ENCODE results near the gene ITCH. TPM values are rescaled to one million over a fixed set of nuclear protein-coding genes. Genes with fewer than 3 reads are reported as not detected.
A peak's percentile ranks its signal among the peaks of the same experiment; 100 is the strongest.

Gene ITCH
- total and polyA plus RNA-seq, 2 of the 8 experiments (the other 6 are each of a cell fraction or from before 2014, with no cell fraction given) = 3.9 to 45.2 TPM

- Histone ChIP-seq H3K4me1 (replicated peaks in 1 of 4; ENCODE audit: control insufficient read depth in 3 of 4, insufficient read depth in 4 of 4, low read length in 3 of 4) (peaks cover 0 to 2% (median 0%) of the 10 kb centered on the region in 4 experiments; a peak in 1 of 7 replicates), H3K56ac (replicated peaks; ENCODE audit: insufficient read length, low read depth, low read length) (no peak within 1 kb of the TSS), H3K4me3 (ENCODE audit: extremely low read depth in 1 of 4, insufficient read depth in 2 of 4, low read depth in 3 of 4, low read length in 4 of 4) (peak within 1 kb of the TSS; percentile 51 to 80 (median 56)), H4K91ac (replicated peaks; ENCODE audit: insufficient read length, low read length) (no peak within 1 kb of the TSS), H3K23ac (ENCODE audit: insufficient read length) (no peak within 1 kb of the TSS), H3K79me2 (ENCODE audit: control insufficient read depth in 1 of 2, insufficient read depth in 2 of 2, low read length in 2 of 2) (no peaks in the 10 kb centered on the region), H3K18ac (ENCODE audit: extremely low read depth, low read length) (no peak within 1 kb of the TSS), H2AK5ac (ENCODE audit: low read depth, low read length) (no peak within 1 kb of the TSS), H4K8ac (ENCODE audit: extremely low read depth, insufficient read depth, low read length) (peak within 1 kb of the TSS; percentile 93), H3K9ac (replicated peaks in 1 of 4; ENCODE audit: extremely low read depth in 1 of 4, low read depth in 3 of 4, low read length in 3 of 4) (peak within 1 kb of the TSS; percentile 42 to 82 (median 45)), H3K23me2 (ENCODE audit: low read depth, low read length) (peaks cover 3% of the 10 kb centered on the region; the same call in 1 of the 2 replicates), H2AFZ (ENCODE audit: low read length) (peak within 1 kb of the TSS; percentile 84), H2BK15ac (ENCODE audit: low read length) (no peak within 1 kb of the TSS), H2BK120ac (replicated peaks; ENCODE audit: low read depth, low read length) (no peak within 1 kb of the TSS), H3K27ac (ENCODE audit: low read depth, low read length) (peak within 1 kb of the TSS; percentile 50; the same call in 1 of the 2 replicates), H3K9me3 (ENCODE audit: insufficient read depth in 2 of 2, low read depth in 1 of 2, low read length in 1 of 2) (no peaks in the 10 kb centered on the region), H4K5ac (ENCODE audit: insufficient read length, low read depth, low read length) (peak within 1 kb of the TSS; percentile 47), H2BK20ac (ENCODE audit: low read length) (no peak within 1 kb of the TSS), H4K20me1 (replicated peaks in 1 of 2; ENCODE audit: control insufficient read depth in 1 of 2, insufficient read depth in 2 of 2, low read length in 2 of 2) (peaks cover 0 to 5% of the 10 kb centered on the region in 2 experiments), H2BK12ac (ENCODE audit: low read depth, low read length) (no peak within 1 kb of the TSS), H3K27me3 (replicated peaks in 1 of 4; ENCODE audit: control insufficient read depth in 3 of 4, extremely low read depth in 1 of 4, insufficient read depth in 3 of 4, low read length in 3 of 4) (peaks cover 0 to 2% (median 0%) of the 10 kb centered on the region in 4 experiments; a peak in 1 of 7 replicates), H3K4me2 (ENCODE audit: insufficient read depth in 1 of 2, low read depth in 2 of 2, low read length in 2 of 2) (peak within 1 kb of the TSS; percentile 56 to 67), H2BK5ac (ENCODE audit: low read depth, low read length) (0 out of 2 replicates have a peak within 1 kb of the TSS, but pooled peaks have one; percentile 10), H3K36me3 (ENCODE audit: control insufficient read depth in 2 of 4, insufficient read depth in 4 of 4, low read length in 3 of 4) (no peaks in the 10 kb centered on the region), H3K4ac (replicated peaks; ENCODE audit: insufficient read length, low read depth, low read length) (no peak within 1 kb of the TSS), H3K79me1 (ENCODE audit: low read depth, low read length) (no peaks in the 10 kb centered on the region; the same call in 1 of the 2 replicates), H3K14ac (ENCODE audit: insufficient read length) (no peak within 1 kb of the TSS)
- ChIA-PET CTCF (ENCODE audit: partially characterized antibody) (interaction anchor here (0.6 to 6.2 kb wide), 9 partner anchors 13 to 368 kb away, joined by 3 to 48 read pairs (median 4); no protein-coding TSS in a partner anchor), POLR2A (ENCODE audit: partially characterized antibody) (interaction anchor here (0.6 to 3.2 kb wide), 8 partner anchors 10 to 286 kb away, joined by 3 to 8 read pairs (median 4); no protein-coding TSS in a partner anchor)
- DNase-seq (ENCODE audit: low read depth in 1 of 2, low spot score in 2 of 2) (peak; percentile 46 to 97), FAIRE-seq (no peak)
- WGBS, 2 experiments (ENCODE audit: extremely low coverage in 1 of 2, insufficient coverage in 1 of 2, insufficient read length in 1 of 2, insufficient replicate concordance in 2 of 2, low coverage in 1 of 2, low lambda C conversion rate in 2 of 2, missing lambda C conversion rate in 1 of 2) = 13% methylated on average over 26 of the region's 103 CpGs; no CpG with 5 or more reads in 1 of the 2 experiments
- TF ChIP-seq RAD21 (IDR thresholded peaks at IDR 0.05 in 1 of 2, conservative IDR thresholded peaks at IDR 0.05 in 1 of 2; ENCODE audit: low read depth in 2 of 2, low read length in 2 of 2) (no peak), GABPA (IDR thresholded peaks at IDR 0.05; ENCODE audit: borderline replicate concordance, insufficient read depth, low read length) (no peak), BCL11A (IDR thresholded peaks at IDR 0.05; ENCODE audit: low read depth in 2 of 2, low read length in 2 of 2) (no peak), SP4 (IDR thresholded peaks at IDR 0.05; ENCODE audit: low read length) (0 out of 2 replicates have a peak, but pooled peaks have one; percentile 23), CEBPB (IDR thresholded peaks at IDR 0.05; ENCODE audit: low read depth, low read length) (no peak), USF2 (IDR thresholded peaks at IDR 0.05; ENCODE audit: low read length) (no peak)
- TF ChIP-seq, protein P1, sequence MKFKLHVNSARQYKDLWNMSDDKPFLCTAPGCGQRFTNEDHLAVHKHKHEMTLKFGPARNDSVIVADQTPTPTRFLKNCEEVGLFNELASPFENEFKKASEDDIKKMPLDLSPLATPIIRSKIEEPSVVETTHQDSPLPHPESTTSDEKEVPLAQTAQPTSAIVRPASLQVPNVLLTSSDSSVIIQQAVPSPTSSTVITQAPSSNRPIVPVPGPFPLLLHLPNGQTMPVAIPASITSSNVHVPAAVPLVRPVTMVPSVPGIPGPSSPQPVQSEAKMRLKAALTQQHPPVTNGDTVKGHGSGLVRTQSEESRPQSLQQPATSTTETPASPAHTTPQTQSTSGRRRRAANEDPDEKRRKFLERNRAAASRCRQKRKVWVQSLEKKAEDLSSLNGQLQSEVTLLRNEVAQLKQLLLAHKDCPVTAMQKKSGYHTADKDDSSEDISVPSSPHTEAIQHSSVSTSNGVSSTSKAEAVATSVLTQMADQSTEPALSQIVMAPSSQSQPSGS (IDR thresholded peaks at IDR 0.05; ENCODE audit: low read length) = 0 out of 2 replicates have a peak, but pooled peaks have one; percentile 69
Measured at GRCh38 chr20:34558320-34559218, 195.5 kb downstream of the ITCH start, which contains the start of gene MAP1LC3A. TSS of gene MAP1LC3A (plus strand) at chr20:34558718. CDS start at chr20:34558869, 151 bp downstream.
